ENCODE measurements around the gene SPATA16. TPM values are rescaled to one million over a fixed set of nuclear protein-coding genes. Genes with fewer than 3 reads are reported as not detected.

SPATA16 gene
- total and polyA plus RNA-seq, 3 donors from 2014 or later: 23.4 to 82.9 (median 36.6) TPM

DNA sequence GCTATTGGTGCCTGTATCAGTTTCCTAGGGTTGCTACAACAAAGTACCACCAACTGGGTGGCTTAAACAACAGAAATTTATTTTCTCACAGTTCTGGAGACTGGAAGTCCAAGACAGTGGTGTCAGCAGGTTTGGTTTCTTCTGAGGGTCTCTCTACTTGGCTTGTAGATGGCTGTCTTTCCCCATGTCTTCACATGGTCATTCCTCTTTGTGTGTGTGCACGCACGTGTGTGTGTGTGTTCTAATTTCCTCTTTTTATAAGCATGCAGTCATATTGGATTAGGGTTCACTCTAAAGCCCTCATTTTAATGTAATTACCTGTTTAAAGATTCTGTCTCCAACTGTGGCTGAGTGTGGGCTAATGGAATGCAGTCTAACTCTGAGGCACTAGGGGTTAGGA is 182.5 kb downstream of the SPATA16 start:
- WGBS, 2 donors: 88 to 89% methylated on average over 2 of the region's 2 CpGs
- intact Hi-C loops (cut with DNase I; ENCODE audit: low total_unique reads): no loop called here
- Histone ChIP-seq H3K36me3 (ENCODE audit: low read depth, missing control alignments) (no peaks in the 10 kb centered on the region), H3K4me1 (no peaks in the 10 kb centered on the region), H3K27ac (no peak overlapping the region), H3K9me3 (no peaks in the 10 kb centered on the region), H3K4me3 (no peak overlapping the region), H3K27me3 (no peaks in the 10 kb centered on the region)
- no peak for DNase-seq
- TF ChIP-seq, protein P1, sequence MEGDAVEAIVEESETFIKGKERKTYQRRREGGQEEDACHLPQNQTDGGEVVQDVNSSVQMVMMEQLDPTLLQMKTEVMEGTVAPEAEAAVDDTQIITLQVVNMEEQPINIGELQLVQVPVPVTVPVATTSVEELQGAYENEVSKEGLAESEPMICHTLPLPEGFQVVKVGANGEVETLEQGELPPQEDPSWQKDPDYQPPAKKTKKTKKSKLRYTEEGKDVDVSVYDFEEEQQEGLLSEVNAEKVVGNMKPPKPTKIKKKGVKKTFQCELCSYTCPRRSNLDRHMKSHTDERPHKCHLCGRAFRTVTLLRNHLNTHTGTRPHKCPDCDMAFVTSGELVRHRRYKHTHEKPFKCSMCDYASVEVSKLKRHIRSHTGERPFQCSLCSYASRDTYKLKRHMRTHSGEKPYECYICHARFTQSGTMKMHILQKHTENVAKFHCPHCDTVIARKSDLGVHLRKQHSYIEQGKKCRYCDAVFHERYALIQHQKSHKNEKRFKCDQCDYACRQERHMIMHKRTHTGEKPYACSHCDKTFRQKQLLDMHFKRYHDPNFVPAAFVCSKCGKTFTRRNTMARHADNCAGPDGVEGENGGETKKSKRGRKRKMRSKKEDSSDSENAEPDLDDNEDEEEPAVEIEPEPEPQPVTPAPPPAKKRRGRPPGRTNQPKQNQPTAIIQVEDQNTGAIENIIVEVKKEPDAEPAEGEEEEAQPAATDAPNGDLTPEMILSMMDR (IDR thresholded peaks at IDR 0.05): no peak
- no peak for TF ChIP-seq POLR2A (IDR thresholded peaks at IDR 0.05)

GRCh38 chr3:172953571-172953970 is 187.5 kb downstream of the SPATA16 start:
- TF ChIP-seq, protein P1 (IDR thresholded peaks at IDR 0.05): no peak
- TF ChIP-seq POLR2A (IDR thresholded peaks at IDR 0.05): no peak
- Histone ChIP-seq H3K9me3 (no peaks in the 10 kb centered on the region), H3K27ac (no peak overlapping the region), H3K27me3 (no peaks in the 10 kb centered on the region), H3K4me3 (no peak overlapping the region), H3K4me1 (no peaks in the 10 kb centered on the region), H3K36me3 (ENCODE audit: low read depth, missing control alignments) (no peaks in the 10 kb centered on the region)
- intact Hi-C loops (cut with DNase I; ENCODE audit: low total_unique reads): no loop called here
- 78 to 85% methylated on average over 2 of the region's 2 CpGs for WGBS, 2 donors
- DNase-seq: no peak

- Histone ChIP-seq H3K27me3 (no peaks in the 10 kb centered on the region), H3K4me3 (no peak overlapping the region), H3K27ac (no peak overlapping the region), H3K4me1 (no peaks in the 10 kb centered on the region), H3K9me3 (no peaks in the 10 kb centered on the region), H3K36me3 (ENCODE audit: low read depth, missing control alignments) (no peaks in the 10 kb centered on the region)
- 78 to 88% methylated on average over 2 of the region's 2 CpGs for WGBS, 2 donors
- intact Hi-C loops (cut with DNase I; ENCODE audit: low total_unique reads): no loop called here
- no peak for DNase-seq
- no peak for TF ChIP-seq POLR2A (IDR thresholded peaks at IDR 0.05)
- TF ChIP-seq, protein P1 (IDR thresholded peaks at IDR 0.05): no peak
Measured at GRCh38 chr3:172951511-172951910, 189.5 kb downstream of the SPATA16 start.

DNA sequence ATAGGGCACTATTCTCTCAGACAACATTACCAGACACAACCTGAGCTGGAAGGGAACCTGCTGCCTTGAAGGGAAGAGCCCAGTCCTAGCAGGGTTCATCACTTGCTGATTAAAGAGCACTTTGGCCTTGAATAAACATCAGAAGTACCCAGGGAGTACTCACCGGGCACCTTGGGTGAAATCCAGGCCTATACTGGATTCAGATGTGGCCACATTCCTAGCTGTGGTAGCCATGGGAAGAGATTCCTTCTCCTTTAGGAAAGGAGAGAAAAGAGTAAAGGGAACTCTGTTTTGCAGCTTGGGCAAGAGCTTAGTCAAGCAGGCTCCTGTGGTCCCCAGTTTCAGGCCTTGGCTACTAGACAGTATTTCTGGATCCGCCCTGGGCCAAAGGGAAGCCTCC is 195.0 kb downstream of the SPATA16 start:
- H3K4me3 ChIP-seq: no peak overlapping the region
- no peaks in the 10 kb centered on the region for H3K36me3 ChIP-seq (ENCODE audit: low read depth, missing control alignments)
- H3K27ac ChIP-seq: no peak overlapping the region
- H3K4me1 ChIP-seq: no peaks in the 10 kb centered on the region
- H3K27me3 ChIP-seq: no peaks in the 10 kb centered on the region
- 56 to 86% methylated on average over 2 of the region's 2 CpGs for WGBS, 2 donors
- no peaks in the 10 kb centered on the region for H3K9me3 ChIP-seq
- TF ChIP-seq POLR2A (IDR thresholded peaks at IDR 0.05): no peak
- TF ChIP-seq, protein P1 (IDR thresholded peaks at IDR 0.05): no peak
- DNase-seq: no peak
- intact Hi-C loops (cut with DNase I; ENCODE audit: low total_unique reads): no loop called here

DNA sequence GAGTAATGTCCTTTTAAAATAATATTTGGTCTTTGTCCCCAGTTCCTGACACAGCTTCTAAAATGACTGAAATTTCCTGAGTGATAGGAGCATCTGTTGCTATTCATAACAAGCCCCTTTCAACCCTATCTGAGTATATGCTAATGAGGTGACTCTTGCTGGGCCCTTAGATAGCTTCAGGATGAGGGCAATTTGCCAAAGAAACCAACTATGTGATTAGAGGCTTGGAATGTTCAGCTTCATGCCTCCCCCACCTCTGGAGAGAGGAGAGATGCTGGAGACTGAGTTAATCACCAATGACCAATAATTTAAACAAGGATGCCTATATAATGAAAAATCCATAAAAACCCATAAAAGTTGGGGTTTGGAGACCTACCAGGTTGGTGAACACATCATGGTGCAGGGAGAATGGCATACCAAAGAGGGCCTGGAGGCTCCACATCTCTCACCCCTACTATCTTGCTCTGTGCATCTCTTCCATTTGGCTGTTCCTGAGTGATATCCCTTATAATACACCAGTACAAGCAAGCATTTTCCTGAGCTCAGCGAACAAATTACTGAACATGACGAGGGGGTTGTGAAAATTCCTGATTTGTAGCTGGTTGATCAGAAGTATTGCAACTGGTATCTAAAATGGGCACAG is 201.3 kb downstream of the SPATA16 start:
- Histone ChIP-seq H3K4me1 (no peaks in the 10 kb centered on the region), H3K27ac (no peak overlapping the region), H3K27me3 (no peaks in the 10 kb centered on the region), H3K9me3 (no peaks in the 10 kb centered on the region), H3K4me3 (no peak overlapping the region), H3K36me3 (ENCODE audit: low read depth, missing control alignments) (no peaks in the 10 kb centered on the region)
- TF ChIP-seq, protein P1 (IDR thresholded peaks at IDR 0.05): no peak
- TF ChIP-seq POLR2A (IDR thresholded peaks at IDR 0.05): no peak
- 90 to 93% methylated on average over 2 of the region's 2 CpGs for WGBS, 2 donors
- intact Hi-C loops (cut with DNase I; ENCODE audit: low total_unique reads): no loop called here
- DNase-seq: no peak

Measured in testis (tissue), 3 donors.